Activated CD4-positive, alpha-beta T cell treated with anti-CD3 and anti-CD28 coated beads for 36 hours (primary cell): ENCODE measurements around the gene ICE2. TPM values are rescaled to one million over a fixed set of nuclear protein-coding genes. Genes with fewer than 3 reads are reported as not detected.

Experiments used
- ATAC-seq: fragments of 200-7000 bp; cut with Tn5 transposase; one replicate; pipeline ENCODE4 v1.10.0; 2021; ENCODE audit warnings: mild to moderate bottlenecking, moderate library complexity
- CTCF ChIA-PET: fragments of 350-600 bp; sonication (Branson Sonifier 250); formaldehyde crosslinking; loops from one replicate; lab custom pipeline; 2021; ENCODE audit warnings: antibody characterized with exemption; lab: Charles Lee
- POLR2A ChIA-PET: fragments of 350-600 bp; sonication (Branson Sonifier 250); formaldehyde crosslinking; loops from one replicate; lab custom pipeline; 2021; ENCODE audit warnings: antibody characterized with exemption, inconsistent platforms; lab: Charles Lee
- DNase-seq: peaks from one replicate; pipeline ENCODE4 v3.0.0-alpha.2; 2020
- H3K27ac Mint-ChIP-seq: one replicate; pipeline ENCODE4 v1.8.0; 2021; ENCODE audit warnings: mixed read lengths
- H3K27me3 Mint-ChIP-seq: one replicate; pipeline ENCODE4 v1.8.0; 2021; ENCODE audit warnings: mixed read lengths
- H3K36me3 Mint-ChIP-seq: one replicate; pipeline ENCODE4 v1.8.0; 2021; ENCODE audit warnings: low read depth, mixed read lengths
- H3K4me1 Mint-ChIP-seq: one replicate; pipeline ENCODE4 v1.8.0; 2021; ENCODE audit warnings: mixed read lengths
- H3K4me3 Mint-ChIP-seq: one replicate; pipeline ENCODE4 v1.8.0; 2021; ENCODE audit warnings: mild to moderate bottlenecking, moderate library complexity, mixed read lengths
- H3K9me3 Mint-ChIP-seq: one replicate; pipeline ENCODE4 v1.8.0; 2021; ENCODE audit warnings: low read depth, mixed read lengths
- intact Hi-C, 2 experiments: fragments of 100-400 bp; cut with DNase I in 1 of 2; cut with micrococcal nuclease in 1 of 2; formaldehyde crosslinking; loops; one replicate each; pipeline versions ENCODE4 v1.14.2 to v1.15.1; 2022 to 2024; cut with DNase I, micrococcal nuclease
- total RNA-seq, 2 experiments: library from RNA; stranded (reverse); gene quantifications; one replicate each; pipeline ENCODE4 v1.2.3, GENCODE V29; 2021

The ICE2 gene
- total RNA-seq, 2 experiments from 2014 or later, result 72.8 to 81.6 TPM

DNA sequence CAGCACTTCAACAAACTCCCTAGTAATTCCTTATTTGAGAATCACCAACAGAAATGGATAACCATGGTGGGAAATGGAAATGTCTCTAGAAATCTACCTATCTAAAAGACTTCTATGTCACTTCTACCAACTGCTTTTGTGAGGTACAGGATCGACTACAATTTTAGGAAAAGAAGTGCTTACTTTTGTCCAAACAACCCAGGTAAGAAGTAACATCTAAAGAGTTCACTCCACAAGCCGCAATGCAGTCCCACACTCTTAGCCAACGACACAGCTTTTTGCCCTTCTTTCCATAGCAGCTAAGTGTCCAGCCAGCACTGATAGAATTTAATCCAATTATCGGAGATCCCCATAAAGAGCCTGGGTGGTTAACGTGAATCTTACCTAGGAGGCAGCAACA is 109.2 kb downstream of the ICE2 start:
- H3K27ac Mint-ChIP-seq, result no peak overlapping the region
- peaks cover 13% of the 10 kb centered on the region for H3K4me1 Mint-ChIP-seq
- intact Hi-C loops, result no loop called here
- no peaks in the 10 kb centered on the region for H3K27me3 Mint-ChIP-seq
- DNase-seq (no peak), ATAC-seq (no peak)
- ChIA-PET POLR2A (no interaction called here), CTCF (no interaction called here)
- no peak overlapping the region for H3K4me3 Mint-ChIP-seq
- no peaks in the 10 kb centered on the region for H3K9me3 Mint-ChIP-seq
- peaks cover 2% of the 10 kb centered on the region for H3K36me3 Mint-ChIP-seq

Other genes with a start within 250 kb of the ICE2 start
- 10 to 100 TPM; 65.9 to 80.2 TPM for gene ANXA2, start 81.2 kb downstream of the ICE2 start, total RNA-seq